HEK293T (cell line): ENCODE data around the gene MAN1A2.

Experiments used
- ARNT ChIP-seq: fragments of 450-650 bp; IDR thresholded peaks from 2 replicates; pipeline ENCODE4 v1.6.1; 2017; ENCODE audit warnings: mild to moderate bottlenecking
- ELF4 ChIP-seq: fragments of 450-650 bp; IDR thresholded peaks from 2 replicates; pipeline ENCODE4 v1.6.1; 2017; ENCODE audit warnings: antibody characterized with exemption
- FOXK2 ChIP-seq: fragments of 450-650 bp; IDR thresholded peaks from 2 replicates; pipeline ENCODE4 v1.6.1; 2016; ENCODE audit warnings: mild to moderate bottlenecking
- HDGF ChIP-seq: fragments of 450-650 bp; IDR thresholded peaks from 2 replicates; pipeline ENCODE4 v1.6.1; 2017; ENCODE audit warnings: antibody characterized with exemption, borderline replicate concordance
- NFRKB ChIP-seq: fragments of 450-650 bp; IDR thresholded peaks from 2 replicates; pipeline ENCODE4 v1.6.1; 2016; ENCODE audit warnings: mild to moderate bottlenecking, moderate library complexity
- PKNOX1 ChIP-seq: fragments of 450-650 bp; IDR thresholded peaks from 2 replicates; pipeline ENCODE4 v1.6.1; 2016
- SUZ12 ChIP-seq: fragments of 450-650 bp; IDR thresholded peaks from 2 replicates; pipeline ENCODE4 v1.6.1; 2016; ENCODE audit warnings: mild to moderate bottlenecking

GRCh38 chr1:117427297-117427696, 60.0 kb downstream of the MAN1A2 start:
- TF ChIP-seq ARNT (no peak), ELF4 (no peak), HDGF (no peak), PKNOX1 (no peak), FOXK2 (no peak), NFRKB (no peak), SUZ12 (no peak)
